Kidney epithelial cell (primary cell): Measurements from ENCODE around the gene HOXC9. TPM values are rescaled to one million over a fixed set of nuclear protein-coding genes. Genes with fewer than 3 reads are reported as not detected.

Experiments
- DNase-seq: peaks from one replicate; pipeline ENCODE4 v3.0.0-alpha.2; 2010; ENCODE audit warnings: low read depth
- H3K27me3 ChIP-seq: 2 replicates; pipeline ENCODE4 v1.6.0; 2011; ENCODE audit warnings: low read length; ENCODE audit not compliant: control insufficient read depth, insufficient read depth
- H3K36me3 ChIP-seq: 2 replicates; pipeline ENCODE4 v1.5.1; 2011; ENCODE audit warnings: low read length; ENCODE audit not compliant: control insufficient read depth, insufficient read depth
- H3K4me3 ChIP-seq: 2 replicates; pipeline ENCODE4 v1.5.1; 2011; ENCODE audit warnings: low read depth, mild to moderate bottlenecking, control low read depth, low read length
- total RNA-seq: library from RNA; depleted of rRNA; stranded (reverse); fragments of >200 nt; gene quantifications from 2 replicates; pipeline ENCODE4 v1.2.3, GENCODE V29; 2015
- TF ChIP-seq, protein P1 (sequence below): IDR thresholded peaks from 2 replicates; pipeline ENCODE4 v1.5.1; 2011; ENCODE audit warnings: mild to moderate bottlenecking, moderate library complexity, low read length, control low read depth, inconsistent platforms; ENCODE audit not compliant: insufficient read depth, poor library complexity, severe bottlenecking

Gene HOXC9
- total RNA-seq, 1 donor from 2014 or later = 12.3 TPM

DNA sequence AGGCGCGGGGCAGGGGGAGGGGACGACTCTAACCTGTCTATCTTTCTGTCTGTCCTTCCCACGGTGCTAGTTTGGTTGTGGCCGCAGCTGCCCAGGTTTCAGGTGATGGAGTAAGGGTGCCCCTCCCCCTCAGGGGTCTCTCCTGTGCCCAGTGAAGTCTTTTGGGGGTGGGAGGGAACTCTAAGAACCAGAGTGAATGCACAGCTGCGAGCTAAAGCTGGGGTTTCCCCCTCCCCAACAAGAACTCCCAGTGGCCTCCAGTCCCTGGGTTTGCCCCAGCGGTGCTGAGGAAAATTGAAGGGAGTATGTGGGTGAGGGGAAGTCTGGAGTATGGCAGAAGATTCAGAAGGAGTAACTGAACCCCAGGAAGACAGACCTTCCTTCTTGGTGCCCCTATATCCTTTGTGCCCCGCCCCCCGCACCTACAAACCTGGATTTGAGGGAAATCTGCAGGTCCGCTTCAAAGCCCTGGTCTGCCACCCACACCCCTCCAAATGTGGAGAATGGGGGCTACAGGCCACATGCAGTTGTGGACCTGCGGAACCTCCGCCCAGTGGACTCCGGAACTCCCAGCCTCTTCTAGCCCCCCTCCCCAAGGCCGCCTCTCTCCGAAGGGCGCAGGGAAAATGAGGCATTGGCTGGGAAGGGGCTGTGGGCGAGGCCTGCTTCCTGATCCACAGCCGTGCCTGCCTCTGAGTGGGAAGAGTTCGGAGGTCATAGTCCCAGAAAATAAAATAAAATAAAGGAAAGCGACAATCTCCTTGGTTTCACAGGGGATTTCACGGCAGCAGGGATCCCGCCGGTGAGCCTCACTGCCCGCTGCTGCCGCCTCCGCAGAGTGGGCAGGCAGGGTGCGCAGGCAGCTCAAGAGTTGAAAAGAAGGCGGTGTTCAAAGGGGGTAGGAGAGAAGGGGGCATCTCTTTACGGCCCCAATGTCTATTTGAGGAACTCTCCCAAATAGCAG lies 3.4 kb upstream of the HOXC9 start:
- Histone ChIP-seq H3K36me3 (no peaks in the 10 kb centered on the region), H3K4me3 (peak overlapping the region; percentile 52), H3K27me3 (peaks cover 48% of the 10 kb centered on the region)
- TF ChIP-seq, protein P1, sequence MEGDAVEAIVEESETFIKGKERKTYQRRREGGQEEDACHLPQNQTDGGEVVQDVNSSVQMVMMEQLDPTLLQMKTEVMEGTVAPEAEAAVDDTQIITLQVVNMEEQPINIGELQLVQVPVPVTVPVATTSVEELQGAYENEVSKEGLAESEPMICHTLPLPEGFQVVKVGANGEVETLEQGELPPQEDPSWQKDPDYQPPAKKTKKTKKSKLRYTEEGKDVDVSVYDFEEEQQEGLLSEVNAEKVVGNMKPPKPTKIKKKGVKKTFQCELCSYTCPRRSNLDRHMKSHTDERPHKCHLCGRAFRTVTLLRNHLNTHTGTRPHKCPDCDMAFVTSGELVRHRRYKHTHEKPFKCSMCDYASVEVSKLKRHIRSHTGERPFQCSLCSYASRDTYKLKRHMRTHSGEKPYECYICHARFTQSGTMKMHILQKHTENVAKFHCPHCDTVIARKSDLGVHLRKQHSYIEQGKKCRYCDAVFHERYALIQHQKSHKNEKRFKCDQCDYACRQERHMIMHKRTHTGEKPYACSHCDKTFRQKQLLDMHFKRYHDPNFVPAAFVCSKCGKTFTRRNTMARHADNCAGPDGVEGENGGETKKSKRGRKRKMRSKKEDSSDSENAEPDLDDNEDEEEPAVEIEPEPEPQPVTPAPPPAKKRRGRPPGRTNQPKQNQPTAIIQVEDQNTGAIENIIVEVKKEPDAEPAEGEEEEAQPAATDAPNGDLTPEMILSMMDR = no peak
- DNase-seq = no peak

DNA sequence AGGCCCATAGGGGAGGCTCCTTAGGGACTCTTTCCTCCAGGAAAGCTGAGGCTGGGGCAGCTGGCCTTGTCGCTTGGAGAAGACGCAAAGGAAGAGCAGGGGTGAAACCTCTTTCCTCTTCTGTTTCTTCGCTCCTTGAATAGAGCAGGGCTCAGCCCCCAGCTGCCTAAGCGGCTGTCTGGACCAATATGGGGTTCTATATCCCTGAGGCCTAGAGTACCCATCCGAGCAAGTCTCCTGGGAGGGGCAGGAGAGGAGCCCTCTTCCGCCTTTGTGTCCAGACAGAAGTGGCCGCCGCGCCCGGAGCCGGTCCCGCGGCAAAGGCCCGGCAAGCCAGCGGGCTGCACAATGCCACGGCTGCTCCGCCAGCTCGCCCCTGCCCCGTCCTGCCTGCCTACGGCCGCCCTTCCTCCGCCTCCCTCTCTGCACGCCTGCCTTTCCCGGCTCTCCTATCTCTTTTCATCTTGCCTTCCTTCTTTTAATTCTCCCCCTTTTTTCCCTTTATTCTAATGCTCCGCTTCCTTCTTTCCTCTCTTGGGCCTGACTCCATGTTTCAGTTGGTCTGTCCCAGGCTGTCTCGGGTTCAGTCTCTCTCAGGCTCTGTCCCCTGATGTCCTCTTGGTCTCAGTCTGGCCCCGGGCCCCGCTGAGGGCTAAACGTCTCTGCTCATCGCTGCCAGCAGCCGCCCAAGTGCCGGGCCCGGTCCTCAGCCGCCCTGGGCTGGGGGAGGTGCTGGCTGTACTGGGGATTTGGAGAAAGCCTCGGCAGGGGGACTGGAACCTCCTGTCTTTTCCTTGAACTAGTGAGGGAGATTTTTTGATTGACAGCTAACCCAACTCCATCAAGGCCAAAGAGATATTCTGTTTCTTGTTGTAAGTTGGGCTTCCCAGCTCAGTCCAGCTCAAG lies 2.5 kb upstream of the HOXC9 start:
- no peak for DNase-seq
- H3K4me3 ChIP-seq = peak overlapping the region; percentile 52
- no peaks in the 10 kb centered on the region for H3K36me3 ChIP-seq
- TF ChIP-seq, protein P1 = no peak
- peaks cover 48% of the 10 kb centered on the region for H3K27me3 ChIP-seq

DNA sequence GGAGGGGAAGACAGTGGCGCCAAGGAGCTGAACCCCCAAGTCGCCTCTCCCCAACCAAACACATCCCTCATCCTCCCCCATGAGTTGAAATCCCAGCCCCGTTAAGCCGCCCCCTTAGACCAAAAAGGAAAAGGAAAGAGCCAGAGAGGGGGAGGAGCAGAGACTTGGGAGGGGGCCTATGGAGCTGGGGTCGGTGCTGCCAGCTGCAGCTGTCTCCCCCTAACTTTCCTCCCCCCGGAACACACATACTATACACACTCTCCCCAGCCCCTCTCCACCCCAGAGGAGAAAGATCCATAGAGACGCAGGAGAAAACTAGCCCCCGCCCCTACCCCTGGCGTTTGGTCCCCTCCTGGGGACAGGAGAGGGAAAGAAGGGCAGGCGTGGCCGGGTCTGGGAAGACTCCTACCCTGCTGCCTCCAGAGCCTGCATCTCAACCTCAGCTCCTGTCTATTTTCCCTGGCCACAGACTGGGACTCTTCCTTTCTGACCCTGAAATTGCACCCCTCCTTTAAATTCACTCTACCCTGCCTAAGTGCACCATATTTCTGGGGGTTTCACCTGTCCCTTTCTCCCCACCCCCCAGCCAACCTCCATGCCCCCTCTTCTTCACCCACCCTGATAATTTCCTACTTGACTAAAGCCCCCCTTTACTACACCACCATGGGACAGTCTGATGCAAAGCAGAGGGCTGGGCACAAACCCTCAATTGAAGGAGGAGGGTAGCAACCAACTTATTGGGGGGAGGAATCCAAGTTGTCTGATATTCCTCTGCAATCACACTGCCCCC lies 1.7 kb upstream of the HOXC9 start:
- TF ChIP-seq, protein P1 = no peak
- Histone ChIP-seq H3K36me3 (no peaks in the 10 kb centered on the region), H3K27me3 (peaks cover 46% of the 10 kb centered on the region), H3K4me3 (peak overlapping the region; percentile 52)
- DNase-seq = no peak

DNA sequence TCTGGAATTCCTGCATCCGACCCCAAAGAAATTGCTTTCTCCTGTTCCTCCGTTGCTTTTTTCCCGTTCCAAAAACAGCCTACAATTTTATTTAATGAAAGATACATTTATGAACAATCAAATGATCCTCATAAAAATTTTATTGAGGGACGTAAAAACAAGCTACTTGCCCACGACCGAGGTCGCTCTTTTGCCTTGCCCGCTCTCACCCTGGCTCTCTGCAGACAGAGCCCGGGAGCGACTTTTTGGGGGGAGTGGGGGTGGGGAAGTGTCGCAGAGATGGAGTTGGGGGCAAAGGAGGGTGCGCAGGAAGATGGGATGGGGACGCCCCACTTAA lies 1.1 kb upstream of the HOXC9 start:
- no peak for DNase-seq
- TF ChIP-seq, protein P1 = no peak
- Histone ChIP-seq H3K27me3 (peaks cover 44% of the 10 kb centered on the region), H3K36me3 (no peaks in the 10 kb centered on the region), H3K4me3 (peak overlapping the region; percentile 62)

DNA sequence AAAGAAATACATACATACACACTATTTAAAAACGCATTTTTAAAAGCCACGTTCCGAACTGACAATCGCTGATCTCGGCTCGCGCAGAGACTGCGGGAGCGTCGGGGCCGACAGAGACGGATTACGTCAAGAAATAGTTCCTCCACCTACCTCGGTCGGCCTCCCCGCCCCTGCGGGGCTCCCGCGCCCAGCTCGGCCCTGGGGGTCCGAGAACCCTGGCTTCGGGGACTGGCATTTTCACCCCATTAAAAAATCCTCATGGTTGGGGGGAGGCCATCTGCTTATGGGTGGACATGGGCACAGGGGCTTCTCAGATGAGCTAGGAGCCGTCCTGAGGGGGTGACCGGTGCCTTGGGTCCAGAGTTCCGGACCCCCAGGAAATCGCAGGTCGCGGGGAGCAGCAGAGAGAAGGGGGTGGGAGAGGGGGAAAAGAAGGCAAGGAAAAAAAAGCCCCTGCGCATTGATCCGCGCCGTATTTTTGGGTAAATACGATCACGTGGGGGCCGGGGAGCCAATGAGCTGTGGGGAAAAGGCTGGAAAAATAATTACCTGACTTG lies 324 bp upstream of the HOXC9 start:
- no peak for DNase-seq
- H3K4me3 ChIP-seq = peak overlapping the region; percentile 62
- TF ChIP-seq, protein P1 = no peak
- peaks cover 39% of the 10 kb centered on the region for H3K27me3 ChIP-seq
- H3K36me3 ChIP-seq = no peaks in the 10 kb centered on the region
